SK-N-SH (cell line): ENCODE data around the gene GPRASP2.
"Not testable (repeated sequence)": the region's sequence is repeated elsewhere in the genome, so short reads cannot be mapped to it uniquely, and the experiment has no call there.

ENCODE experiments used
- CTCF ChIP-seq: fragments of 200-600 bp; sonication (generic); IDR thresholded peaks from 2 replicates; pipeline ENCODE4 v1.6.1; 2017; ENCODE audit warnings: antibody characterized with exemption, mild to moderate bottlenecking, moderate library complexity
- EP300 ChIP-seq, 2 experiments: IDR thresholded peaks; 2 replicates each; pipeline versions ENCODE4 v1.4.0 to v1.6.1; 2012; ENCODE audit warnings: borderline replicate concordance in 1 of 2, low read depth in 1 of 2, low read length in 1 of 2
- FOXJ3 ChIP-seq: sonication (generic); formaldehyde crosslinking; IDR thresholded peaks from 2 replicates; pipeline ENCODE4 v1.5.1; 2020; ENCODE audit warnings: mild to moderate bottlenecking, missing genetic modification reagents
- GABPA ChIP-seq: IDR thresholded peaks from 2 replicates; pipeline ENCODE4 v1.4.0; 2012; ENCODE audit warnings: low read depth, mild to moderate bottlenecking
- MAX ChIP-seq: IDR thresholded peaks from 2 replicates; pipeline ENCODE4 v1.4.0; 2012; ENCODE audit warnings: low read depth
- MXI1 ChIP-seq: IDR thresholded peaks from 2 replicates; pipeline ENCODE4 v1.6.1; 2012; ENCODE audit warnings: mild to moderate bottlenecking, low read depth, low read length, improper control_type of control experiment
- POLR2AphosphoS5 ChIP-seq: IDR thresholded peaks from 2 replicates; pipeline ENCODE4 v1.6.1; 2012; ENCODE audit warnings: low read depth, low read length
- RCOR1 ChIP-seq: fragments of 150-350 bp; IDR thresholded peaks from 2 replicates; pipeline ENCODE4 v1.6.1; 2017; ENCODE audit warnings: antibody characterized with exemption, low read length
- REST ChIP-seq: IDR thresholded peaks from 2 replicates; pipeline ENCODE4 v1.6.1; 2012; ENCODE audit warnings: mild to moderate bottlenecking, low read depth, low read length, moderate library complexity
- RFX5 ChIP-seq: IDR thresholded peaks from 2 replicates; pipeline ENCODE4 v1.6.1; 2012; ENCODE audit warnings: mild to moderate bottlenecking, improper control_type of control experiment, low read length
- TAF1 ChIP-seq: IDR thresholded peaks from 2 replicates; pipeline ENCODE4 v1.6.1; 2012; ENCODE audit warnings: low read depth, mild to moderate bottlenecking, low read length, moderate library complexity, borderline replicate concordance
- TCF12 ChIP-seq: IDR thresholded peaks from 2 replicates; pipeline ENCODE4 v1.4.0; 2012

- not testable (repeated sequence) for TF ChIP-seq TAF1; CTCF; MAX; RCOR1; RFX5; FOXJ3 (CRISPR knock-in tag); EP300 (IDR thresholded peaks at IDR 0.05; ENCODE audit: borderline replicate concordance in 1 of 2, low read depth in 1 of 2, low read length in 1 of 2); POLR2AphosphoS5; GABPA; REST; MXI1; TCF12
Observed at GRCh38 chrX:102721169-102721506, 8.9 kb downstream of the GPRASP2 start.
